Prostate gland (tissue), 2 donors: ENCODE data around the gene CXCL11. TPM values are rescaled to one million over a fixed set of nuclear protein-coding genes. Genes with fewer than 3 reads are reported as not detected.

ENCODE experiments used
- DNase-seq: peaks from one replicate; pipeline ENCODE4 v3.0.0-alpha.2; 2019; ENCODE audit warnings: low spot score
- H3K27ac ChIP-seq, 2 donors: fragments of 200-600 bp; sonication (generic); 2 replicates each; pipeline ENCODE4 v1.5.1; 2017 to 2019
- H3K27me3 ChIP-seq: fragments of 200-600 bp; sonication (generic); replicated peaks from 2 replicates; pipeline ENCODE4 v1.5.1; 2019; ENCODE audit not compliant: insufficient read depth
- H3K36me3 ChIP-seq, 2 donors: fragments of 200-600 bp; sonication (generic); 1 replicate in 1 of 2; 2 replicates in 1 of 2; pipeline versions ENCODE4 v1.5.1 to v1.8.1; 2017 to 2019
- H3K4me1 ChIP-seq: fragments of 200-600 bp; sonication (generic); replicated peaks from 2 replicates; pipeline ENCODE4 v1.5.1; 2019
- H3K4me3 ChIP-seq, 2 donors: fragments of 200-600 bp; sonication (generic); 2 replicates each; pipeline ENCODE4 v1.5.1; 2017 to 2019
- H3K9me3 ChIP-seq: fragments of 200-600 bp; sonication (generic); 2 replicates; pipeline ENCODE4 v1.5.1; 2017
- POLR2A ChIP-seq: fragments of 450-650 bp; IDR thresholded peaks from one replicate; pipeline ENCODE4 v1.6.1; 2016; ENCODE audit warnings: antibody characterized with exemption, mild to moderate bottlenecking
- POLR2AphosphoS5 ChIP-seq: sonication (generic); formaldehyde crosslinking; IDR thresholded peaks from one replicate; pipeline ENCODE4 v1.6.1; 2017; ENCODE audit warnings: antibody characterized with exemption
- WGBS: methylation state at CpG from one replicate; pipeline ENCODE4 v1.1.5; 2018; 5-methylcytosine and 5-hydroxymethylcytosine counted together
- intact Hi-C: fragments of 100-400 bp; cut with DNase I; formaldehyde crosslinking; loops from one replicate; pipeline ENCODE4 v1.14.2; 2022
- total RNA-seq, 2 donors: library from RNA; depleted of rRNA; stranded (reverse); fragments of >200 nt; gene quantifications; one replicate each; pipeline ENCODE4 v1.1.0, GENCODE V29; 2016
- TF ChIP-seq, protein P1 (sequence below), 4 experiments: fragments of 200-600 bp in 2 of 4; fragments of 450-650 bp in 2 of 4; sonication (generic) in 2 of 4; IDR thresholded peaks; 1 replicate in 3 of 4; 2 replicates in 1 of 4; pipeline ENCODE4 v1.5.1; 2016 to 2019; ENCODE audit warnings: antibody characterized with exemption in 4 of 4, mild to moderate bottlenecking in 2 of 4, moderate library complexity in 2 of 4

CXCL11 gene
- total RNA-seq, 2 donors from 2014 or later = 0.23 TPM; not detected in 1

DNA sequence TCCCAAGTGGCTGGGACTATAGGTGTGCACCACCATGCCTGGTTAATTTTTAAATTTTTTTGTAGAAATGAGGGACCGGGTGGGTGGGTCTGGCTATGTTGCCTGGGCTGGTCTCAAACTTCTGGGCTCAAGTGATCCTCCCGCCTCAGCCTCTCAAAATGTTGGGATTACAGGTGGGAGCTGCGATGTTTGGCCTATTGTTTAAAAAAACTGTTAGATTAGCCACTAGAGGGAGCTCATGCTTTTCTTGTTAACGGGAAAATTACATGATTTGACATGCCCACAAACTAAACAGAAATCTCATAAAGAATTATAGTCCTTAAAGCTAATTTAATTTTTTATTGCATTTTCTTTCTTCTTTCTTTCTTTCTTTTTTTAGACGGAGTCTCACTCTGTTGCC lies 40.1 kb downstream of the CXCL11 start:
- DNase-seq = no peak
- Histone ChIP-seq H3K4me3 (no peak overlapping the region), H3K27ac (no peak overlapping the region), H3K9me3 (no peaks in the 10 kb centered on the region), H3K36me3 (no peaks in the 10 kb centered on the region), H3K27me3 (no peaks in the 10 kb centered on the region), H3K4me1 (no peaks in the 10 kb centered on the region)
- 9% methylated on average over 5 of the region's 5 CpGs for WGBS
- intact Hi-C loops = loop anchor here (1.0 to 5.0 kb wide), 2 partner anchors 72 to 92 kb away; no protein-coding TSS in a partner anchor
- TF ChIP-seq POLR2A (no peak), POLR2AphosphoS5 (peak; percentile 33)
- TF ChIP-seq, protein P1, sequence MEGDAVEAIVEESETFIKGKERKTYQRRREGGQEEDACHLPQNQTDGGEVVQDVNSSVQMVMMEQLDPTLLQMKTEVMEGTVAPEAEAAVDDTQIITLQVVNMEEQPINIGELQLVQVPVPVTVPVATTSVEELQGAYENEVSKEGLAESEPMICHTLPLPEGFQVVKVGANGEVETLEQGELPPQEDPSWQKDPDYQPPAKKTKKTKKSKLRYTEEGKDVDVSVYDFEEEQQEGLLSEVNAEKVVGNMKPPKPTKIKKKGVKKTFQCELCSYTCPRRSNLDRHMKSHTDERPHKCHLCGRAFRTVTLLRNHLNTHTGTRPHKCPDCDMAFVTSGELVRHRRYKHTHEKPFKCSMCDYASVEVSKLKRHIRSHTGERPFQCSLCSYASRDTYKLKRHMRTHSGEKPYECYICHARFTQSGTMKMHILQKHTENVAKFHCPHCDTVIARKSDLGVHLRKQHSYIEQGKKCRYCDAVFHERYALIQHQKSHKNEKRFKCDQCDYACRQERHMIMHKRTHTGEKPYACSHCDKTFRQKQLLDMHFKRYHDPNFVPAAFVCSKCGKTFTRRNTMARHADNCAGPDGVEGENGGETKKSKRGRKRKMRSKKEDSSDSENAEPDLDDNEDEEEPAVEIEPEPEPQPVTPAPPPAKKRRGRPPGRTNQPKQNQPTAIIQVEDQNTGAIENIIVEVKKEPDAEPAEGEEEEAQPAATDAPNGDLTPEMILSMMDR (IDR thresholded peaks at IDR 0.05) = peak; percentile 66 to 88 (median 78)

DNA sequence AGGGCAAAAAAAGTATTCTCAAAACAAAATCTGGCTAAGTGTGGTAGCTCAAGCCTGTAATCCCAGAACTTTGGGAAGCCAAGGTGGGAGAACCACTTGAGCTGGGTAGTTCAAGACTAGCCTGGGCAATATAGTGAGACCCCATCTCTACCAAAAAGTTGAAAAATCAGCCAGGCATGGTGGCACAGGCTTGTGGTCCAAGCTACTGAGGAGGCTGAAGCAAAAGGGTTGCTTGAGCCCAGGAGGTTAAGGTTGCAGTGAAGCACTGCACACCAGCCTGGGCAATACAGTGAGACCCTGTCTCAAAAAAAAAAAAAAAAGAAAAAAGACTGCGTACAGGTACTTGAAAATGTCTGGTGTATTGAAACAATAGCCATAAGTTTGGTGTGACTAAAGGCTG lies 43.4 kb downstream of the CXCL11 start:
- no peaks in the 10 kb centered on the region for H3K9me3 ChIP-seq
- peaks cover 11% of the 10 kb centered on the region for H3K4me1 ChIP-seq
- TF ChIP-seq, protein P1 (IDR thresholded peaks at IDR 0.05) = no peak
- no peak for TF ChIP-seq POLR2AphosphoS5
- TF ChIP-seq POLR2A = no peak
- no peak overlapping the region for H3K4me3 ChIP-seq
- WGBS = 92% methylated on average over 1 of the region's 1 CpG
- H3K27me3 ChIP-seq = no peaks in the 10 kb centered on the region
- intact Hi-C loops = loop anchor here (5.0 kb wide), 1 partner anchor 155 kb away; the partner anchor contains the start of gene NUP54
- no peaks in the 10 kb centered on the region for H3K36me3 ChIP-seq
- DNase-seq = no peak
- H3K27ac ChIP-seq = no peak overlapping the region

DNA sequence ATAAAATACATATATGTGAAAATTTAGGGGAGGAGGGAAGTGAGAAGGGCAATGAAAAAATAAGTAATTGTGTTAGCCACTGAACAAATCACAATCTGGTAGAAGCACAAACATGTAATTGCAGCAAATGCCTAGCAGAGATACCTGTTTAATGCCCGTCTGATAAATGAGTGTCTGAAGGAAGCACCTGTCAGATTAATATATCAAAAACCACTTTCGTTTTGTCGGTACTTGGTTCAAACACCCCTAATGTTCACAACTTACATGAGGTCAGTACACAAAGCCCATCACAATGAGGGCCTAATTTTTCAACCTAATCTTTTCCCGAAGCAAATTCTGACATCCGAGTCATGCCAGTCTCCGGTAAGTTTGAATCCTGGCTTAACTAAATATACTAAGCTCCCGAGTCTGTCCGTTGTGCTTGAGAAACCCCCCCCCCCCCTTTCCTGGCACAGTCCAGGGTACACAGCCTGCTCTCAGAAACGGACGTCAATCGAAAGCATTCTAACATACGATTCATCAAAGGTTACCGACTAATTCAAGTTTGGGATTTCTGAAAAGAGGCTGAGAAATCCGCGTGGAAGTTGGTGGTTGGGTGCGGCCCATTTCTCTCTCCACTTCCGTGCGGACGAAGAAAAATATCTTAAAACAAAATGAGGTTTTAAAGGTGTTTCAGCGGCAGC lies 45.9 kb downstream of the CXCL11 start:
- Histone ChIP-seq H3K36me3 (no peaks in the 10 kb centered on the region), H3K9me3 (no peaks in the 10 kb centered on the region), H3K27me3 (no peaks in the 10 kb centered on the region), H3K4me3 (peak overlapping the region; percentile 59 to 61), H3K4me1 (peaks cover 11% of the 10 kb centered on the region), H3K27ac (peak overlapping the region; percentile 43 to 64)
- under 1% methylated on average over 20 of the region's 20 CpGs for WGBS
- DNase-seq = no peak
- TF ChIP-seq POLR2A (no peak), POLR2AphosphoS5 (no peak)
- intact Hi-C loops = loop anchor here (5.0 kb wide), 1 partner anchor 157 kb away; the partner anchor contains the start of gene NUP54

DNA sequence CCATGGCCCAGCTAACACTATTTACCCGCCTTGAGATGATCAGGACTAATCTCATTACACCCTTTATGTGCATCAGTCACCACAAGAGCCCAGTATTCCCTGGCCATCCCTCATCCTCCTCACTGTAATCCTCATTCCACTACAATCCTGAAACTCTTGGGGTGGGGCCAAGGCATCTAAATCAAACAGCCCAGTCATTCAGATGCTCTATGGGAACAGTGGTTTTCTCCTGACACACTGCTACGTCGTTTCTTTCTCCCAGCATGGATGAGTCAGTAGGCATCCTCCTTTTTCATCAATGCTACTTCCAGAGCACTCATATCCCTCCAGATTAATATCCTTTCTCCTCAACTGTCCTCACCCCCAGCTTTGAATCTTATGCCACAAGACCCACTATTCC lies 50.8 kb downstream of the CXCL11 start:
- Histone ChIP-seq H3K9me3 (no peaks in the 10 kb centered on the region), H3K27me3 (no peaks in the 10 kb centered on the region), H3K4me3 (no peak overlapping the region), H3K36me3 (no peaks in the 10 kb centered on the region), H3K27ac (no peak overlapping the region), H3K4me1 (peaks cover 11% of the 10 kb centered on the region)
- 74% methylated on average over 3 of the region's 3 CpGs for WGBS
- TF ChIP-seq POLR2A (no peak), POLR2AphosphoS5 (no peak)
- TF ChIP-seq, protein P1 (IDR thresholded peaks at IDR 0.05) = no peak
- no peak for DNase-seq
- intact Hi-C loops = no loop called here

Other genes with a start within 250 kb of the CXCL11 start
- not detected for gene PPEF2, start 133.6 kb downstream of the CXCL11 start, total RNA-seq
- gene NAAA, start 95.1 kb downstream of the CXCL11 start, total RNA-seq = 1,000 to 10,000 TPM in 1 of 2 donors, 100 to 1,000 TPM in 1; 174 to 1,058 TPM
- gene SDAD1, start 45.1 kb downstream of the CXCL11 start, total RNA-seq = 10 to 100 TPM; 36.6 to 40.3 TPM
- gene CXCL9, start 28.6 kb downstream of the CXCL11 start, total RNA-seq = 1 to 10 TPM in 1 of 2 donors, under 1 TPM in 1; 0.27 to 2.6 TPM
- under 1 TPM in 1 of 2 donors, not detected in 1; 0.51 TPM for gene CXCL10, start 12.6 kb downstream of the CXCL11 start, total RNA-seq
- 10 to 100 TPM in 1 of 2 donors, 1 to 10 TPM in 1; 3.8 to 24.8 TPM for gene ART3, start 38.6 kb upstream of the CXCL11 start, total RNA-seq
- 10 to 100 TPM; 31.7 to 43.5 TPM for gene NUP54, start 112.3 kb upstream of the CXCL11 start, total RNA-seq
- 100 to 1,000 TPM; 169 to 392 TPM for gene SCARB2, start 177.8 kb upstream of the CXCL11 start, total RNA-seq
- gene FAM47E, start 215.7 kb upstream of the CXCL11 start, total RNA-seq = 10 to 100 TPM; 12.3 to 15.1 TPM